H1 (cell line): ENCODE results near the gene TSHZ2. TPM values are rescaled to one million over a fixed set of nuclear protein-coding genes. Genes with fewer than 3 reads are reported as not detected.

Experiments used
- CTCF ChIA-PET: fragments of 300-600 bp; sonication (Branson Sonifier 250); formaldehyde crosslinking; loops from one replicate; lab custom pipeline; 2021; ENCODE audit not compliant: partially characterized antibody; lab: Charles Lee
- POLR2A ChIA-PET: fragments of 300-600 bp; sonication (Branson Sonifier 250); formaldehyde crosslinking; loops from one replicate; lab custom pipeline; 2021; ENCODE audit warnings: inconsistent platforms; ENCODE audit not compliant: partially characterized antibody; lab: Charles Lee
- DNase-seq, 2 experiments: peaks; one replicate each; pipeline versions ENCODE4 v3.0.0 to v3.0.0-alpha.2; 2010 to 2022; ENCODE audit warnings: low spot score in 2 of 2, low read depth in 1 of 2, mixed read lengths in 1 of 2
- FAIRE-seq: peaks from 2 replicates; lab custom pipeline; 2011; peaks lifted over from hg19 to GRCh38; lab: Jason Lieb, UNC
- H2AFZ ChIP-seq: 2 replicates; pipeline ENCODE4 v1.8.1; 2012; ENCODE audit warnings: low read length, inconsistent platforms
- H2AK5ac ChIP-seq: 2 replicates; pipeline ENCODE4 v1.6.1; 2013; ENCODE audit warnings: low read depth, low read length
- H2BK120ac ChIP-seq: replicated peaks from 2 replicates; pipeline ENCODE3; 2013; ENCODE audit warnings: low read depth, low read length, inconsistent platforms
- H2BK12ac ChIP-seq: 2 replicates; pipeline ENCODE4 v1.6.1; 2013; ENCODE audit warnings: low read depth, low read length
- H2BK15ac ChIP-seq: 2 replicates; pipeline ENCODE4 v1.6.1; 2013; ENCODE audit warnings: low read length
- H2BK20ac ChIP-seq: 2 replicates; pipeline ENCODE4 v1.6.1; 2013; ENCODE audit warnings: low read length
- H2BK5ac ChIP-seq: 2 replicates; pipeline ENCODE4 v1.6.1; 2013; ENCODE audit warnings: low read depth, low read length
- H3K14ac ChIP-seq: 2 replicates; pipeline ENCODE4 v1.6.1; 2013; ENCODE audit warnings: inconsistent platforms; ENCODE audit not compliant: insufficient read length
- H3K18ac ChIP-seq: 2 replicates; pipeline ENCODE4 v1.6.1; 2013; ENCODE audit warnings: low read length; ENCODE audit errors: extremely low read depth
- H3K23ac ChIP-seq: 2 replicates; pipeline ENCODE4 v1.6.1; 2013; ENCODE audit warnings: inconsistent platforms; ENCODE audit not compliant: insufficient read length
- H3K23me2 ChIP-seq: 2 replicates; pipeline ENCODE4 v1.6.1; 2013; ENCODE audit warnings: low read depth, low read length
- H3K27ac ChIP-seq: 2 replicates; pipeline ENCODE4 v1.6.1; 2011; ENCODE audit warnings: low read depth, low read length, inconsistent platforms
- H3K27me3 ChIP-seq, 4 experiments: replicated peaks in 1 of 4; 1 replicate in 1 of 4; 2 replicates in 3 of 4; pipeline versions ENCODE4 v1.6.1 to v1.8.1; 2011 to 2013; ENCODE audit warnings: low read length in 3 of 4, mild to moderate bottlenecking in 3 of 4, inconsistent platforms in 2 of 4, mixed read lengths in 2 of 4, moderate library complexity in 1 of 4; ENCODE audit not compliant: control insufficient read depth in 3 of 4, insufficient read depth in 3 of 4; ENCODE audit errors: extremely low read depth in 1 of 4
- H3K36me3 ChIP-seq, 4 experiments: 2 replicates each; pipeline versions ENCODE4 v1.6.1 to v1.8.1; 2011 to 2013; ENCODE audit warnings: mild to moderate bottlenecking in 4 of 4, low read length in 3 of 4, moderate library complexity in 2 of 4, control low read depth in 1 of 4, inconsistent platforms in 1 of 4; ENCODE audit not compliant: insufficient read depth in 4 of 4, control insufficient read depth in 2 of 4
- H3K4ac ChIP-seq: replicated peaks from 2 replicates; pipeline ENCODE3; 2013; ENCODE audit warnings: low read length, low read depth, mixed read lengths, inconsistent platforms; ENCODE audit not compliant: insufficient read length
- H3K4me1 ChIP-seq, 4 experiments: replicated peaks in 1 of 4; 1 replicate in 1 of 4; 2 replicates in 3 of 4; pipeline versions ENCODE4 v1.6.1 to v1.8.1; 2011 to 2013; ENCODE audit warnings: low read length in 3 of 4, inconsistent platforms in 2 of 4, mixed read lengths in 1 of 4; ENCODE audit not compliant: insufficient read depth in 4 of 4, control insufficient read depth in 3 of 4
- H3K4me2 ChIP-seq, 2 experiments: 2 replicates each; pipeline versions ENCODE4 v1.6.1 to v1.8.1; 2011 to 2013; ENCODE audit warnings: low read depth in 2 of 2, low read length in 2 of 2, control low read depth in 1 of 2, inconsistent platforms in 1 of 2, mild to moderate bottlenecking in 1 of 2; ENCODE audit not compliant: insufficient read depth in 1 of 2
- H3K4me3 ChIP-seq, 4 experiments: fragments of 200-600, 300-600 bp in 1 of 4; sonication (generic), shearing (Covaris generic), sonication (Bioruptor Twin) in 1 of 4; 2 replicates each; pipeline versions ENCODE4 v1.5.1 to v1.8.1; 2011 to 2016; ENCODE audit warnings: low read length in 4 of 4, low read depth in 3 of 4, control low read depth in 2 of 4, inconsistent platforms in 2 of 4, mild to moderate bottlenecking in 2 of 4, mixed read lengths in 1 of 4, moderate library complexity in 1 of 4; ENCODE audit not compliant: insufficient read depth in 2 of 4; ENCODE audit errors: extremely low read depth in 1 of 4
- H3K56ac ChIP-seq: replicated peaks from 2 replicates; pipeline ENCODE3; 2013; ENCODE audit warnings: low read depth, mild to moderate bottlenecking, mixed read lengths, low read length, inconsistent platforms; ENCODE audit not compliant: insufficient read length
- H3K79me1 ChIP-seq: 2 replicates; pipeline ENCODE4 v1.6.1; 2013; ENCODE audit warnings: low read depth, low read length, control low read depth
- H3K79me2 ChIP-seq, 2 experiments: 2 replicates each; pipeline versions ENCODE4 v1.6.1 to v1.8.1; 2012 to 2013; ENCODE audit warnings: low read length in 2 of 2, mild to moderate bottlenecking in 2 of 2, inconsistent platforms in 1 of 2; ENCODE audit not compliant: insufficient read depth in 2 of 2, control insufficient read depth in 1 of 2
- H3K9ac ChIP-seq, 4 experiments: replicated peaks in 1 of 4; 1 replicate in 1 of 4; 2 replicates in 3 of 4; pipeline versions ENCODE4 v1.6.1 to v1.8.1; 2011 to 2013; ENCODE audit warnings: low read depth in 3 of 4, low read length in 3 of 4, control low read depth in 2 of 4, mild to moderate bottlenecking in 2 of 4, moderate library complexity in 2 of 4, inconsistent platforms in 1 of 4; ENCODE audit errors: extremely low read depth in 1 of 4
- H3K9me3 ChIP-seq, 2 experiments: 2 replicates each; pipeline versions ENCODE4 v1.6.1 to v1.8.1; 2012 to 2013; ENCODE audit warnings: mild to moderate bottlenecking in 2 of 2, moderate library complexity in 2 of 2, control low read depth in 1 of 2, inconsistent platforms in 1 of 2, low read depth in 1 of 2, low read length in 1 of 2, mixed read lengths in 1 of 2; ENCODE audit not compliant: insufficient read depth in 2 of 2
- H4K20me1 ChIP-seq, 2 experiments: replicated peaks in 1 of 2; 2 replicates each; pipeline versions ENCODE3 to v1.8.1; 2011 to 2013; ENCODE audit warnings: inconsistent platforms in 2 of 2, low read length in 2 of 2, mild to moderate bottlenecking in 1 of 2; ENCODE audit not compliant: insufficient read depth in 2 of 2, control insufficient read depth in 1 of 2
- H4K5ac ChIP-seq: 2 replicates; pipeline ENCODE4 v1.6.1; 2013; ENCODE audit warnings: low read length, low read depth, mixed read lengths, inconsistent platforms; ENCODE audit not compliant: insufficient read length
- H4K8ac ChIP-seq: 2 replicates; pipeline ENCODE4 v1.8.0; 2013; ENCODE audit warnings: mild to moderate bottlenecking, moderate library complexity, low read length, inconsistent platforms; ENCODE audit not compliant: insufficient read depth; ENCODE audit errors: extremely low read depth
- H4K91ac ChIP-seq: replicated peaks from 2 replicates; pipeline ENCODE3; 2013; ENCODE audit warnings: low read length, mixed read lengths, inconsistent platforms; ENCODE audit not compliant: insufficient read length
- JUN ChIP-seq: IDR thresholded peaks from 2 replicates; pipeline ENCODE4 v1.6.1; 2011; ENCODE audit warnings: low read depth, mild to moderate bottlenecking, improper control_type of control experiment, low read length
- PHF8 ChIP-seq: fragments of 200-600 bp; sonication (generic); conservative IDR thresholded peaks from 2 replicates; pipeline ENCODE4 v1.7.1; 2012; ENCODE audit warnings: low read depth, mild to moderate bottlenecking, inconsistent platforms, low read length, moderate library complexity
- POLR2A ChIP-seq, 2 experiments: IDR thresholded peaks; 1 replicate in 1 of 2; 2 replicates in 1 of 2; pipeline ENCODE4 v1.6.1; 2011; ENCODE audit warnings: low read depth in 2 of 2, low read length in 2 of 2, mild to moderate bottlenecking in 2 of 2; ENCODE audit errors: control extremely low read depth in 1 of 2
- RAD21 ChIP-seq, 2 experiments: IDR thresholded peaks in 1 of 2; conservative IDR thresholded peaks in 1 of 2; 2 replicates each; pipeline ENCODE4 v1.6.1; 2011; ENCODE audit warnings: low read depth in 2 of 2, low read length in 2 of 2, improper control_type of control experiment in 1 of 2, inconsistent platforms in 1 of 2, mild to moderate bottlenecking in 1 of 2, moderate library complexity in 1 of 2
- RFX5 ChIP-seq: IDR thresholded peaks from 2 replicates; pipeline ENCODE4 v1.6.1; 2011; ENCODE audit warnings: low read depth, low read length, improper control_type of control experiment, borderline replicate concordance
- SAP30 ChIP-seq: fragments of 300-600 bp; sonication (generic); IDR thresholded peaks from 2 replicates; pipeline ENCODE4 v1.7.1; 2012; ENCODE audit warnings: low read length, moderate library complexity, mild to moderate bottlenecking, inconsistent platforms; ENCODE audit not compliant: insufficient read depth, insufficient replicate concordance
- TBP ChIP-seq: IDR thresholded peaks from 2 replicates; pipeline ENCODE4 v1.6.1; 2011; ENCODE audit warnings: low read depth, low read length, improper control_type of control experiment
- WGBS, 2 experiments: shearing (Covaris generic) in 1 of 2; methylation state at CpG; one replicate each; pipeline versions ENCODE4 v1.1.6 to v1.1.7; 2013 to 2015; ENCODE audit warnings: low lambda C conversion rate in 2 of 2, mixed read lengths in 2 of 2, inconsistent platforms in 1 of 2, low coverage in 1 of 2, missing lambda C conversion rate in 1 of 2; ENCODE audit not compliant: insufficient replicate concordance in 2 of 2, insufficient coverage in 1 of 2, insufficient read length in 1 of 2; ENCODE audit errors: extremely low coverage in 1 of 2, missing lambda C conversion rate in 1 of 2; 5-methylcytosine and 5-hydroxymethylcytosine counted together
- polyA plus RNA-seq, 7 experiments: library from polyadenylated mRNA; depleted of rRNA in 3 of 7; stranded (reverse) in 5 of 7; unstranded in 2 of 7; fragments of >200 nt in 5 of 7; fragments of 200-250 nt in 2 of 7; gene quantifications; 1 replicate in 5 of 7; 2 replicates in 1 of 7; 4 replicates in 1 of 7; pipeline versions ENCODE4 v1.2.1 to v1.2.3, GENCODE V29; 2011 to 2013; ENCODE audit warnings: missing spikeins in 2 of 7, mixed read lengths in 2 of 7
- total RNA-seq: library from RNA; stranded (reverse); fragmentation: NEBNext Ultra II Directional; extraction: Animal tissue kit (Norgen Biotek cat#: 25700); gene quantifications from 2 replicates; pipeline ENCODE4 v1.2.1, GENCODE V29; 2021

TSHZ2 gene
- total and polyA plus RNA-seq, 2 of the 8 experiments (the other 6 are each of a cell fraction or from before 2014, with no cell fraction given): 0.14 to 0.30 TPM

DNA sequence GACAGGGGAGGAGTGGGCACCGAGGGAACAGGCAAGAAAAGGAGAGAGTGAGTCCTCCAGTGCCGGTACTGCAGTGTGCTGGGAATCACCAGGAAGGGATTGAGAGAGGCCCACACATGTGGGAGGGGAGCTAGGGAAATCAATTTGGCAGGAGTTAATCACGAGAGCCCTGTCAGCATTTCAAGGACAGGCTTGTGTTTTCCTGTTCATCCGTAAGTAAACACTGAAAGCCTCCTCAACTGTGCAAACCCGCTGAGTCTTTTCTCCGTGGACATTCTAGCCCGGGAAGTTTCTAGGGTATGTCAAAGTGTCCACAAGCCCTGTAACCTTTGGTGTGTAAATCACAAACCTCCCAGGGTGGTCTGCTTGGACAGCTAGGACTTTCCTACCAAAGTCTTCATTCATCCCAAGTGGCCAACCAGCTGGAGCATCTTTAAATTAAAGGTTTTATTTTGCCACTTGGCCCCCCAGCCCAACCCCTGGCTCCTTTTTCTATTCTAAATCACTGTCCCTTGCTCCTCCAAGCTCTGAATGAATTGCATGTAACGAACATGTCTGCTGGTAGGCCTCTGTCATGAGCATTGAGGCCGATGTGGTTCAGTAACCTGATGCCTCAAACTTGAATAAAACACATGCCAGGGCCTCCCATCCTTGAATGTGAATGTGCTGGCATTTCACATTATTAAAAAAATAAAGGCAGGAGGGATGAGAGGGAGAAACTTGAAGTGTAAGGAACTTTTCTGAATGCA lies 472.4 kb downstream of the TSHZ2 start:
- Histone ChIP-seq H4K5ac (no peak overlapping the region), H4K91ac (no peak overlapping the region), H4K8ac (no peak overlapping the region), H2BK15ac (no peak overlapping the region), H2BK5ac (no peak overlapping the region), H3K56ac (no peak overlapping the region), H3K27ac (no peak overlapping the region), H2AK5ac (no peak overlapping the region), H3K4me2 (no peak overlapping the region), H4K20me1 (no peaks in the 10 kb centered on the region), H3K27me3 (no peaks in the 10 kb centered on the region), H2BK12ac (no peak overlapping the region), H3K4me3 (no peak overlapping the region), H3K4ac (no peak overlapping the region), H3K79me2 (no peaks in the 10 kb centered on the region), H3K9me3 (peaks cover 6 to 16% of the 10 kb centered on the region in 2 experiments), H3K23me2 (no peaks in the 10 kb centered on the region), H3K4me1 (no peaks in the 10 kb centered on the region), H3K79me1 (no peaks in the 10 kb centered on the region), H3K9ac (no peak overlapping the region), H2AFZ (no peak overlapping the region), H2BK20ac (no peak overlapping the region), H3K23ac (no peak overlapping the region), H3K36me3 (no peaks in the 10 kb centered on the region), H3K14ac (no peak overlapping the region), H2BK120ac (no peak overlapping the region), H3K18ac (no peak overlapping the region)
- CTCF ChIA-PET: interaction anchor here (1.0 to 1.9 kb wide), 2 partner anchors 103 to 161 kb away, joined by 3 to 5 read pairs; no protein-coding TSS in a partner anchor
- WGBS, 2 experiments: 88% methylated on average over 9 of the region's 9 CpGs; no CpG with 5 or more reads in 1 of the 2 experiments
- TF ChIP-seq RFX5 (no peak), SAP30 (no peak), TBP (no peak), JUN (no peak), POLR2A (IDR thresholded peaks at IDR 0.05; ENCODE audit: control extremely low read depth in 1 of 2, low read depth in 2 of 2, low read length in 2 of 2) (no peak), RAD21 (IDR thresholded peaks at IDR 0.05 in 1 of 2, conservative IDR thresholded peaks at IDR 0.05 in 1 of 2; ENCODE audit: low read depth in 2 of 2, low read length in 2 of 2) (no peak), PHF8 (no peak)
- DNase-seq: no peak
- POLR2A ChIA-PET: no interaction called here
- FAIRE-seq: no peak
